Hematopoietic multipotent progenitor cell treated with erythropoietin and hydrocortisone succinate and interleukin-3 and kit ligand, for 15 days (in vitro differentiated cells): ENCODE data around the gene SMAD1.

Source experiments
- DNase-seq: peaks from one replicate; pipeline ENCODE4 v3.0.0-alpha.2; 2015; ENCODE audit warnings: low spot score

SMAD1 gene

DNA sequence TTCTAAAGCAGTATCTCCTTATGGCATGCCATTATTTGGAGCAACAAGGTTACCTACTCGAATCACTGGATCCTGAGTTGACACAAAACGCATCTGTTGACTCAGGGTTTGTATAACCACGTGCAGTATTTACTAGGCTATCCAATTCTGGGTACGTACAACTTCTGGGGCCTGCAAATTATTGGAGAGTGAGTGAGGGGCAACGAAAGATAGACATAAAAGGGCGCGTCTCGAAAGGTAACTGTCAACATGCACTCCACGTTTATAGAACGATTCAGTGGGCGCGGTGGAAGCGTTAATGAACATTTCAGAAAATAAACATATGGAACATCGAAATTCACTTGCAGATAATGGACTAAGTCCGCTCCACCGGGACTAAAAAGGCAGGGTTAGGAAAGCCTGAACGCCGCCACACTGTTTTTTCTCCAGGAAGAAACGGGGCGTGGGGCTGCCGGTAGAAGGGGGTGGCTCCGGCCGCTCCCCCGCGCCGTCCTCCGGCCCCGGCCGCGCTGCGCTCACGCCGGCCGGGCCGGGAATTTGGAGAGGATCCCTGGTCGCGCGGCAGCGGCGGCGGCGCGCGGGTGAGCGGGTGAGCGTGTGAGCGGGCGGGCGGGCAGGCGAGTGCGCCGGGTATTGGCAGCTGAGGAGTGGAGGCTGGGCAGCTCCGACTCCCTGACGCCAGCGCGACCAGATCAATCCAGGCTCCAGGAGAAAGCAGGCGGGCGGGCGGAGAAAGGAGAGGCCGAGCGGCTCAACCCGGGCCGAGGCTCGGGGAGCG lies at the start of gene SMAD1:
TSS of gene SMAD1 (plus strand) at position 690 of the 778 bp plus-strand sequence. CDS start 32,761 bp downstream, outside the sequence.
- peak; percentile 15 for DNase-seq

DNA sequence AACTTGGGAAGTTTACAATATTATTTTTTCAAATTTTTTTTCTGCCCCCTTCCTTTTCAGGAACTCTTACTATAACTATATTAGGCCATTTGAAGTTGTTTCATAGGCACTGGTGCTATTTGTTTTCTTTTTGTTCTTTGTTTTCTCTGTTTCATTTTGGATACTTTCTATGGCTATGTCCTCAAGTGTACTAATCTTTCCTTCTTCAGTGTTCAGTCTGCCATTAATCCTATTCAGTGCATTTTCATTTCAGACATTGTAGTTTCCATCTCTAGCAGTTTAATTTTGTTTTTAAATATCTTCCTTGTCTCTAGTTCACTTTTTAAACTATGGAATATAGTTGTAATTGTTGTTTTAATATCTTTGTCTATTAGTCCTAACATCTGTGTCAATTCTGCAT lies 48.0 kb upstream of the SMAD1 start:
- DNase-seq = no peak

DNA sequence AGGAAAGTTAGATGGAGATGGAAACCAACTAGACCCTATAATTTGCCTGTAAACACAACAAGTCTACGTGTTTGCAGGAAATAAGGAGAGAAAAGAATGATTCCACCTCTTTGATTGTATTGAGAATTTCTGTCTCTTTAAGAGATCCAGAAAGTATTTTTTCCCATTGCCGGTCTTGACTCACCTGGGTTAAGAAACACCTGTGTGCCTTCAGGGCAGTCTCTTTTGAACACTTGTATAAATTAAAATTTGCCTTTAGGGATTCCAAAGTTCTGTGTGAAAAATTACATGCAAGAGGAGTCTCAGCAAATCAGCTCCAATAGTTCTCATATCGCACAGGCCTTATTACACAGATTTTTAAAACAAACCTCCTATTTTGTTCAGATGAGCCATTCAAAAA lies 46.0 kb upstream of the SMAD1 start:
- DNase-seq = no peak

DNA sequence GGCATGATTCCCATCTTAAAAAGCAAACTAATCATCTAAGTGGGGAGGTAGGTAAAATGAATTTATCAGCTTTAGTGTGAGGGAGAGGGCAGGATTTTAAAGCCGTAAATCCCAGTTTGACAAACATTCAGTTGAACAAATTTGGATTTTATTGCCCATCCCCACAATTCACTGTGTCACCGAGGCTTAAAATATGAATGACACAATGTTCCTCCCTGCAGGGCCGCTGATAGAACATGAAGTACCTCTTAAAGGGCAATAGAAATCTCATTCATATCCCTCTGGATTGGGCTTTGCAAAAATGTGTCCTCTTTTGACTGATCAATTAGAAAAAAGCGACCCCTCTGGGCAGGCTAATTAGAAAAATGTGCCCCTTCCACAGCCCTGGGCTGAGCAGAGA lies 45.5 kb upstream of the SMAD1 start:
- no peak for DNase-seq

DNA sequence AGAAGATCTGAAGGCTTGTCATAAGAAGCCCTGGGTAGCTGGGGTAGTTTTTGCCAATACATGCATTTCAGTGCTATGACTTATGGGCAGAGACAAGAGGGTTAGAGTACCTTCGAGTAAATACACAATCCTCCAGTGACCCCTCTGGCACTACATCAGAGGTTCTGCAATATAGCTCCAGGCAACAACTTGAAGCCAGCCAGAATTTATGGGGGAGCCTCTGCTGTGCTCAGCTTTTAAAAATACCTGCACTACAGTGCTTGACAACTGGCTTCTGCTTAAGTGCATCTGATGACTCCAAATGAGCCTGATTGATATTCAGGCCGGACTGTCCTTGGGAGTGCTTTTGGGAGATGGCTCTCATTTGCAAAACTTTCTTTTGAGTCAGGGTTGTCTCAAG lies 44.9 kb upstream of the SMAD1 start:
- DNase-seq = no peak

DNA sequence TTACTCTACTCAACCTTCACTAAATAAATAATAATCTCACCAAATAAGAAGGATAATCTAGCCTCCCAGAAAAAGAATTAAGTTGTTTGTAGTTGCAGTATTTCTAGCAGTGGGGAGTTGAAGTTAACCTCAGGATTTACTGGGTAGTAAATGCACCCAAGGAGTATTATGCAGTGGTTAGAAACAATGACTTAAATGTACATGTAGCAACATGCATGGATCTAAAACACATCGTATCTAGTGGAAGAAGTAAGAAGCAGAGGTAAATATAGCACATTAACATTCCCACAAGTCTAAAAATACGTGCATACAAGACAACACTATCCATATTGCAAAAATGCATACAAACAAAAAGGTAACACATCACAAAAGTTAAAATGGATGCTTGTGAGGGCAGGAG lies 44.2 kb upstream of the SMAD1 start:
- DNase-seq = no peak

DNA sequence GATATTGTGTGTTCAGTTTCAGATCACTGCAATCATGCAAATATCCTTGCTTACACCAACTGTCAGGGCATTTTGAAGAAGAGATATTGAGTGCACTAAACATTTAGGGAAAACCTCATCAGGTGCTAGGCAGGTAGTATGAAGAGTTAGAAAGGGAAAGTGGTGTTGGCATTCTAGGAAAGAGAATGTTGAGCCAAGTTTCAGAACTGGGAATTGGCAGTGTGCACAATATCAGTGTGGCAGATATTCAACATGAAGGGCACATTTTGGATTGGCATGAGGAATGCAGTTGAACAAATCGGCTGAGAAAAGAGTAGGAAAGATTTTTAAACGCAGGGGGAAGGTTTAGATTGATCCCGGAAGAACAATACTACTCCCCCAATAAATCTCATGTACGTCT lies 43.4 kb upstream of the SMAD1 start:
- no peak for DNase-seq

DNA sequence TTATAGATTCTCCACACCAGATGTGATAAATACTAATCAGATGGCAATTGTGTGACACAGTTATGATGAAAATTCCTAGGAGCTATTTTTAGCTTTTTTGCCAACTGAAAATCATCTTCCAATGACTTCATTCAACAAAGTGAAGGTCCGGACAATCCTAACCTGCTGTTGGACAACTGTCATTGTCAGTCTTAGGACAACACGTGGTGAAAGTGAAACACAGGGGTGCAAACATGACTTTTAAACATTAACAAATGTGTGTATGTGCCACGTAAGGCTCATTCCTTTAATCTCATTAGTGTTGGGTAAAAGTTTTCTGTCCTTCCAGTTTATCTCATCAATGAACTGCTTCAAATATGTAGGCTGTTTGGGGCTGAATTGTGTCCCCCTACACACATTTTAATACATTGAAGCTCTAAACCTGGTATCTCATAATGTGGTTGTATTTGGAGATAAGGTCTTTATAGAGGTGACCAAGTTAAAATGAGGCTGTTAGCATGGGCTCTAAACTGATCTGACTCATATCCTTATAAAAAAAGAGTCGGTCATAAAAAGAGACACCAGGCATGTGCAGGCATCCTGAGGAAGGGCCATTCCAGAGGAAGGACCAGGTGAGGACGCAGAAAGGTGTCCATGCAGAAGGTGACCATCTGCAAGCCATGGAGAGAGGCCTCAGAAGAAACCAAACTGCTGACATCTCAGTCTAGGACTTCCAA lies 41.2 kb upstream of the SMAD1 start:
- DNase-seq = no peak

DNA sequence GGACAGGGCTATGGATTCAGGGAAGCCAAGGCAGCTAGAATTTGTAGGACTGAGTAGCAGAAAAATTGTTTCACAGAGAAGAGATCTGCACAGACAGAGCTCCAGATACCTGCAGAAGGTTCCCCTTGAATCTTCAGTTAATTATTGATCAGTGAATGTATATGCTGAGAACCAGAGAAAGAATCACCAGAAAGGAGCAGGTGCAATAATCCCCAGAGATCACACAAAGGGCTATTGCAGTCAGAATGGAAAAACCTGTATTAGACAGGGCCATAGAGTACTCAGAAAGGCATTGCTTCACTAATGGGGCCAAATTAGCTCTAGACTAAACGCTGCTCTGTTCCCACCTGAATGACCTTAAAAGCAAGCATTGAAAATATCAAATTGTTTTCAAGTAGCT lies 35.5 kb upstream of the SMAD1 start:
- DNase-seq = no peak

DNA sequence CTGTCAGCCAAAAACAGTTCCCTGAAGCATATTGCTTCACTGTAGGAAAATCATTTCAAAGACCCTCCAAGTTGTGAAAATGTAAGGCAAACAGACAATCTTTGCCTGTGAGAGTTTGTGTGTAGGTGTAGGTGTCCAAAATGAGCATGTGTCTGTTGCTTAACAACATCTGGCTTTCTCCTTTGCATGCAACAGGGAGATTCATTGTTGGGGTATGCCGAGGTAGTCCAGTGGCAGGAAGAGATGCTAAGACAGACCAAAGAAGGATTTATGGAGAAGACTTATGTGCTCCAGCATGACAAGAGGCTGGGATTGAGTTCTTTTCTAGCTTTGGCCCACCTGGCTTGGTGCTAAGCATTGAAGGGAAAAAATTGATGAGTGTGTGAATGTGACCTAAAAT lies 29.8 kb upstream of the SMAD1 start:
- DNase-seq = no peak

DNA sequence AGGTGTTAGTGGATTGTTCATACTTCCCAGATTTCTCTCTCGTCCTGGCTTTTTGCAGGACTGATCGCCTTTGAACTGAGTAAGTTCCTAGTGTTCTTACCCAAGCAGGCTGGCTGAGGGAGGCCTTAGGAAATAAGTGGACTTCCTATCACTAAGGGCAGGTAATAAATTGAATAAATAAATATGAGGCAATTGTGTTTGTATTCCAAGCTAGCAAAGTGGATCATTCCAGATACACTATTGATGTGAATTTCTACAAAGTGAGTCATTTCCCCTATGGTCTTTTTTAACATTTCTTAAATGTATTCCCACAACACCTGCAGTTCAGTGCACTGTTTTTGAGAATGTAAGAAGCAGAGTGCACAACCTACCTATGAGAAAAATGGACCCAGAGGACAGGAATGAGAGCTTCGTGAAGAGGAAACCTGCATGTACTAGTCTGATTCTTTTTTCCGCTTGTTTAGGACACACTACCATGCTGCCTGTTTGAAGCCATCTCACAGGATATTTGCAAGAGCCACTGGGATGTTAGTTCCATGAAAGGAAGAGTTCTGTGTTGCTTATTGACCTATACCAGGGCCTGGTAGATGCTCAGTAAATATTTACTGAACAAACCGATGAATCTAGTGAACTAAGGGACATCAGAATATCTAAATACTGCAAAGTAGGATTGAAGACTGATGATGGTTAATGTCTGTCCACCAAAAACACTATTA lies 29.0 kb upstream of the SMAD1 start:
- DNase-seq = no peak

DNA sequence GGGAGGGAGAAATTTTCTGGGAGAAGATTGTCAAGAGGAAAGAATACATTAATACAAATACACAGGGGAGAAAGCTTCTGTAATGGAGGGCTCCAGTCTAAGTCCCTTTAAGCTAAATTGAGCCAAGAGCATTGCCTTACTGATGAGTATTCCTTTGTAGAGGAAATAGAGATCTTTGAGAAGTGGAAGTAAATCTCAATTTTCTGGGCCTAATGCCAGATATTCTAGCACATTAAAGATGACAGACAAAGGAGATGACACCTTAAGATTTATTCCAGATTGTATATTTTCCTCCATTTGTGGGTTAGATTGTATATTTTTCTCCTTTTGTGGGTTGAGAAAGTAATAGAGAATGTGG lies 28.5 kb upstream of the SMAD1 start:
- DNase-seq = no peak

DNA sequence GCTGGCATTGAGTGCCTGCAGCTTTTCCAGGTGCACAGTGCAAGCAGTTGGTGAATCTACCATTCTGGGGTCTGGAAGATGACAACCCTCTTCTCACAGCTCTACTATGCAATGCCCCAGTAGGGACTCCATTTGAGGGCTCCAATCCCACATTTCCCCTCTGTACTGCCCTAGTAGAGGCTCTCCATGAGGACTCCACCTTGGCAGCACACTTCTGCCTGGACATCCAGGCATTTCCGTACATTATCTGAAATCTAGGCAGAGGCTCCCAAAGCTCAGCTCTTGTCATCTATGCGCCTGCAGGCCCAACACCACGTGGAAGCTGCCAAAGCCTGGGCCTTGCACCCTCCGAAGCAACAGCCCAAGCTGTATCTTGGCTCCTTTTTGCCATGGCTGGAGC lies 8.4 kb upstream of the SMAD1 start:
- DNase-seq = no peak

DNA sequence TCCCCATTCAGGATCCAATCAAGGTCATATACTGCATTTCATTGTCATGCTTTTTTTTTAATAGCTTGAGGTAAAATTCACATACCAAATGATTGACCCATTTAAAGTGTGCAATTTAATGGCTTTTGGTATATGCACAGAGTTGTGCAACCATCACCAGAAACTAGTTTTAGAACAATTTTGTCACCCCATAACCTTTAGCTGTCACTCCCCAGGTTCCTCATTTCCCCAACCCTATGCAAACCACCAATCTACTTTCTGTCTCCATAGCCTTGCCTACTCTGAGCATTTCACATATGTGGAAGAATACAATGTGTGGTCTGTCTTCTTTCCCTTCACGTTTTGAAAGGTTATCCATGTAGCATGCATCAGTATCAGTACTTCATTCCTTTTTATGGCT lies 1.4 kb upstream of the SMAD1 start:
- DNase-seq = no peak

DNA sequence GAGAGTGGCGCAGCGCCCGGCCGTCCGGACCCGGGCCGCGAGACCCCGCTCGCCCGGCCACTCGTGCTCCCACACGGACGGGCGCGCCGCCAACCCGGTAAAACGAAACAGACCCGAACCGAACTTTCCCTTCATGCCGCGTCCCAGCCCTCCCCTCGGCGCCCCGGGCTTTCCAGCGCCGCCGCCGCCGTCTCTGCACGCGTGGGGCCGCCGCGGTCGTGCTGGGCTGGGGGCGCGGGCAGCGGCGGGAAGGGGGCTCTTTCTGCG lies 222 bp downstream of the SMAD1 start:
- DNase-seq = no peak

DNA sequence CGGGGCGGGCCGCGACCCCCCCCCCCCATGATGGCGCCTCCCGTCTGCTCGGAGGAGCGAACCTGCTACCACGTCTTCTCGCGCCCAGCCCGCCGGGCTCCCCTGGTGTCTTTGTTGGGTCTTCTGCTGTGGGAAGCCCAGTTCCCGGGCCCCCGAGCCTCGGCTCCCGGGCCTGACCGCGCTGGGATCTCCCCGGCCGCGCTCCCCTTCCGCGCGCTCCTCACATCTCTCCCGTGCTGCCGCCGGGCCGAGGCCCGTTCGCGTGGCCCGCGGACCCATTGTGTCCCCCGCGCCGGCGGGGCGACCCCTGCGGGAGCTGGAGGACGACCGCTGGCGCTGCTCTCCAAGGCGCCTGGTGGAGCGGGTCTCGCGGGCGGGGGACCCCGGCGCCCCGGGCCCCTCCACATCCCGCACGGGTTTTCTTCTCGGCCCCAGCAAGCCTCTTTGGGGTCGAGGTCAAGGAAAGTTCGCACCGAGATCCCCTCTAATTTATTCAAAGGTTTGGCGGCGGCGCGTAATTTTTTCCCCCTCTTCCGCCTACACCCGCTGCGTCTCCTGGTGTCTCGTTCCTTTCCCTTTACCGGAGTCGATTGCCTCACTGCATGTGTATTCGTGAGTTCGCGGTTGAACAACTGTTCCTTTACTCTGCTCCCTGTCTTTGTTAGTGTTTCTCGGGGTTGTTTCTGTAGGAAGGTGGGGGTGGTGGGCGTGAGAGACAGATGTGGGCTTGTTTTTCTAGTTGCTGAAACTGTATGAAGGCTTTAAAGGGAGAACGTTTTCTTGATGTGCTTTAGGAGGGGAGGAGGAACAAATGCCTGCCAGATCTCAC lies 770 bp downstream of the SMAD1 start:
- no peak for DNase-seq

DNA sequence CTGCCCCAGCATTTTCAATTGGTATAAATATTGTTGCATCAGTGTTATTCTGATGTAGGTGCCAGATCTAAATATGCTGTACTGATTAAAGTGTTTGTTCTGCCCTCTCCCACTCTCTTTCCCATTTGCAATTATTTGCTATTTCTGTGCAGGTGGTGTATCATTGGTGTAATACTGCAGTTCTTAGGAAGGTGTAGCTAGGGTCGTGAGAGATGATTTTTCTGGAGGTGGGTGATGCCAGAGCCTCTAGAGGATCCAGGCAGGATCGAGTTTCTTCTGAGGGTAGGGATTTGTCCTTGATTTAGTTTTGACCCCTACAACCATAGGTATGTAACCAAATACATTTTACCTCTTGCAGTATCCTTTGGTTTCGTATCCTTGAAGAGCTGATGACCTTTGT lies 1.9 kb downstream of the SMAD1 start:
- DNase-seq = no peak

DNA sequence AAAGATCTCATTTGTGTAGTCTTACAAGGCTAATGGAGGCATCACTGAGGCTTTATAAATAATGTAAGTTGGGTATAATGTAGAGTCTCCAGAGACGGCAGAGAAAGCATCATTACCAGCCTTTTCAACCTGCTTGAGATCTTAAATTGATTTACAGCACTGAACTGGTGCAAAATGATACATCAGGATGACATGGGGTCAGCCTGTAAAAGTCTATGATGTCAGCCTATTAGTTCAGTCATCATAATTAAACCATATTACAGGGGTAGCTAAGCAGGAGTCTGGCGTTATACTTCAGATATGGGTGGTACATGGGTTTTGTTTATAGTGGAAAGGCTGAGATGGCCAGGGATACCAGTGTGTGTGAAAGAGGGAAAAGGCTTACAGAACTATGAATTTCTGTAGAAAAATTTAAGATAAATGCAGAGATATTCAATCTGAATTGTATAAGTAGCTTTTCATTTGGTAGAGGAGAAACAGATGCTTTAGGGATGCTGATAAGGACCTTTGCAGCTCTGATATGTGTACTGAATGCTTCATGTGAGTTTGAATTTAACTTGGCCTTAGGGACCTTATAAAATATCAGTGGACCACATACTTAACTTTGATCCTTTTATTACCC lies 2.7 kb downstream of the SMAD1 start:
- no peak for DNase-seq

DNA sequence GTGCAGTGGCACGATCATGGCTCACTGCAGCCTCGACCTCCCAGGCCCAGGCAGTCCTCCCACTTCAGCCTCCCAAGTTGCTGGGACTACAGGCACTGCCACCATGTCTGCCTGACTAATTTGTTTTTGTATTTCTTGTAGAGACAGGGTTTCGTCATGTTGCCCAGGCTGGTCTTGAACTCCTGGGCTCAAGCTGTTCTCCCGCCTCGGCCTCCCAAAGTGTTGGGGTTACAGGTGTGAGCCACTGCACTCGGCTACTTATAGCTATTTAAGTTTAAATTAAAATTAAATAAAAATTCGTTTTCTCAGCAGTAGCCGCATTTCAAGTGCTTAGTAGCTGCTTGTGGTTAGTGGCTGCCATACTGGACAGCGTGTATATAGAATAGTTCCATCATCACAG lies 3.5 kb downstream of the SMAD1 start:
- DNase-seq = no peak

DNA sequence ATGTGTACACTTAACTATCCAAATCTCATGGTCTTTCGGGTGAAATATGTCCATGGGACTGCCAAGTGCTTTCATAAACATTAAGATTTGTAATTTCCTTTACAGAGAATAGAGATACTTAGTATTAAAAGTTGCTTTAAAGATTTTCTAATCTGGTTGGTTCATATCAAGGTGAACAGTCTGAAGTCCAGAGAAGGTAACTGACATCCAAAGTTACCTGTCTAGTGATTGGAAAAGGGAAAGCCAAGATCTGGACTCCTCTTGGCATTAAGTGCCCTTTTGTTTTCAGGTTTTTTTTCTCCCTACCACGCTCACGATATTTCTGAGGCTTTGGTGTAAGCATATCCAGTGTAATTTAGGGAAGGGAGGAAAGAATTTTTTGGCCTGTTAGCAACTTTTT lies 5.0 kb downstream of the SMAD1 start:
- DNase-seq = no peak

DNA sequence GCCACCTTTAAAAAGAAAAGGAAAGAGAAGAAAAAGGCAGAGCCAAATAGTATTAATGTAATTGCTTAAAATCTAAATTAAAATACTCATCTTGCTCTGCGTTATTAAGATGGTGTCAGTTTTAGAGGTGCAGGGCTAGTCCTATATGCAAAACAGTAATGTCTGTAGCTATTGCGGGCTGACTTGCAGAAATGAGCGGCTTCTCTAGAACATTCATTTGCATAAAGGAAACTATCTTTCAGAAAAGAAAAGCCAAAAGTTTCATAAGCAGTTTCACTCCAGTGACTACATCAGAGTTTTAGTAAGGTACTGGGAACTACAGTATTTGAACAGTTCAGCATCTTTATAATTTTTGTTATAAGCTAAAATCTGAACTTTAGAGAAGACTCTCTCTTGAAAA lies 6.0 kb downstream of the SMAD1 start:
- DNase-seq = no peak

DNA sequence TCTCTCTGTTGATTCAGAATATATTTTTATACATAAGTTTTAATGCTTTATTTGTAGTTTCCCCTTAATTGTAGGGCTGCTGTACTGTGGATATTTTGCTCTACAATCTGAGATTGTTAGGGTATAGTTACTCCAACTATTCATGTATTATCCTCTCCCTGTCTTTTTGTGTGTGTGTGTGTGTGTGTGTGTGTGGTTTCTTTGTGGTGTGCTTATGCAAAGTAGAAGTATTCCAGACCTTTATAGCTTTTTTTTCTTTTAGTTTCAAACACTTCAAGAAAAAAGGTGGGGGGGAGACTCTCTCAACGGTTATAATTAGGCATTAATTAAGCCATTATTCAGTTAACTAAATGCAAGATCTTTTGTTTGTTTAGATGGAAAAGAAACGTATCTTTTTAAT lies 6.7 kb downstream of the SMAD1 start:
- no peak for DNase-seq
